NT2/D1 (cell line): ENCODE results near the gene ELFN2.

Experiments used
- SUZ12 ChIP-seq: IDR thresholded peaks from 2 replicates; pipeline ENCODE4 v1.6.1; 2011; ENCODE audit not compliant: insufficient read length, insufficient read depth; ENCODE audit errors: extremely low read depth
- YY1 ChIP-seq: IDR thresholded peaks from 2 replicates; pipeline ENCODE4 v1.6.1; 2011; ENCODE audit not compliant: insufficient read length, insufficient read depth
- ZNF274 ChIP-seq: IDR thresholded peaks from 2 replicates; pipeline ENCODE4 v1.6.1; 2011; ENCODE audit warnings: mild to moderate bottlenecking, low read depth, low read length

DNA sequence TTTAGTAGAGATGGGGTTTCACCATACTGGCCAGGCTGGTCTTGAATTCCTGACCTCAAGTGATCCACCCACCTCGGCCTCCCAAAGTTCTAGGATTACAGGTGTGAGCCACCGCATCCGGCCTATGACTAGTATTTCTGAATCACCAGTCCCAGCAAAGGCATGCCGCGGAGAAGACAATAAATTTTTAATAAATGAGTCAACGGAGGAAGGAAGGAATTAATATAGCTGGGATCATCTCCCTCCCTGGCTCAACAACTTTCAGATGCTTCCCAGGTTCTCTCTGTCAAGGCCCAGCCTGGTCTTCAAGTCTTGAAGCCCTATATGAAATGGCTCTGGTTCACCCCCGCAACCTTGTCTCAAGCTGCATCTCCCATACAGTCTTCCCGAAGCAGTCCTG, 99.3 kb downstream of the ELFN2 start:
- TF ChIP-seq SUZ12 (no peak), ZNF274 (no peak), YY1 (no peak)
